Muscle layer of duodenum (tissue), 2 donors: ENCODE data around the gene CCAR1.
"Not testable (repeated sequence)": the region's sequence is repeated elsewhere in the genome, so short reads cannot be mapped to it uniquely, and the experiment has no call there.

ENCODE experiments used
- H3K27ac ChIP-seq: one replicate; pipeline ENCODE4 v1.7.0; 2013; ENCODE audit warnings: mild to moderate bottlenecking, low read length
- H3K27me3 ChIP-seq: one replicate; pipeline ENCODE4 v1.7.0; 2013; ENCODE audit warnings: low read depth, mild to moderate bottlenecking, control low read depth, low read length
- H3K36me3 ChIP-seq, 2 donors: one replicate each; pipeline ENCODE4 v1.7.0; 2013; ENCODE audit warnings: low read length in 2 of 2, control low read depth in 1 of 2, mild to moderate bottlenecking in 1 of 2; ENCODE audit not compliant: insufficient read depth in 2 of 2, control insufficient read depth in 1 of 2
- H3K4me1 ChIP-seq, 2 donors: one replicate each; pipeline ENCODE4 v1.7.0; 2013; ENCODE audit warnings: low read length in 2 of 2, mild to moderate bottlenecking in 2 of 2, control low read depth in 1 of 2, moderate library complexity in 1 of 2; ENCODE audit not compliant: insufficient read depth in 2 of 2, control insufficient read depth in 1 of 2
- H3K4me3 ChIP-seq, 2 donors: one replicate each; pipeline ENCODE4 v1.7.0; 2013; ENCODE audit warnings: low read length in 2 of 2, low read depth in 1 of 2, mild to moderate bottlenecking in 1 of 2
- H3K9me3 ChIP-seq, 2 donors: one replicate each; pipeline ENCODE4 v1.7.0; 2013; ENCODE audit warnings: low read length in 2 of 2, control low read depth in 1 of 2, mild to moderate bottlenecking in 1 of 2; ENCODE audit not compliant: control insufficient read depth in 1 of 2
- donor health status: healthy.

The CCAR1 gene

GRCh38 chr10:68720793-68721672, at the start of gene CCAR1:
Gene CCAR1, plus strand, starts transcription at chr10:68721239. Its CDS starts 1,266 bp downstream, at chr10:68722505.
- H3K27ac ChIP-seq = peak within 1 kb of the TSS; percentile 79
- H3K36me3 ChIP-seq = peaks cover 0 to 13% of the 10 kb centered on the region in 2 donors

GRCh38 chr10:68684413-68684812, 36.6 kb upstream of the CCAR1 start:
- no peak overlapping the region for H3K27ac ChIP-seq
- peaks cover 4 to 24% of the 10 kb centered on the region in 2 donors for H3K36me3 ChIP-seq
- H3K4me1 ChIP-seq = no peaks in the 10 kb centered on the region
- no peaks in the 10 kb centered on the region for H3K9me3 ChIP-seq
- no peaks in the 10 kb centered on the region for H3K27me3 ChIP-seq
- H3K4me3 ChIP-seq = no peak overlapping the region

More at GRCh38 chr10:68720793-68721672, at the start of gene CCAR1:
- H3K27me3 ChIP-seq = no peaks in the 10 kb centered on the region
- no peaks in the 10 kb centered on the region for H3K9me3 ChIP-seq
- peaks cover 0 to 8% of the 10 kb centered on the region in 2 donors for H3K4me1 ChIP-seq
- H3K4me3 ChIP-seq = peak within 1 kb of the TSS; percentile 69 to 94

GRCh38 chr10:68696018-68696417, 25.0 kb upstream of the CCAR1 start:
- no peaks in the 10 kb centered on the region for H3K27me3 ChIP-seq
- no peaks in the 10 kb centered on the region for H3K4me1 ChIP-seq
- H3K9me3 ChIP-seq = no peaks in the 10 kb centered on the region
- no peak overlapping the region for H3K27ac ChIP-seq
- peaks cover 4 to 7% of the 10 kb centered on the region in 2 donors for H3K36me3 ChIP-seq
- no peak overlapping the region for H3K4me3 ChIP-seq

GRCh38 chr10:68697106-68697505, 23.9 kb upstream of the CCAR1 start:
- Histone ChIP-seq H3K4me3 (no peak overlapping the region), H3K4me1 (no peaks in the 10 kb centered on the region), H3K27me3 (no peaks in the 10 kb centered on the region)

GRCh38 chr10:68700197-68700596, 20.8 kb upstream of the CCAR1 start:
- no peak overlapping the region for H3K27ac ChIP-seq
- no peak overlapping the region for H3K4me3 ChIP-seq
- no peaks in the 10 kb centered on the region for H3K4me1 ChIP-seq
- no peaks in the 10 kb centered on the region for H3K36me3 ChIP-seq
- no peaks in the 10 kb centered on the region for H3K9me3 ChIP-seq
- H3K27me3 ChIP-seq = no peaks in the 10 kb centered on the region

More at GRCh38 chr10:68697106-68697505, 23.9 kb upstream of the CCAR1 start:
- Histone ChIP-seq H3K27ac (no peak overlapping the region), H3K9me3 (no peaks in the 10 kb centered on the region), H3K36me3 (no peaks in the 10 kb centered on the region)

GRCh38 chr10:68705548-68705947, 15.5 kb upstream of the CCAR1 start:
- Histone ChIP-seq H3K36me3 (no peaks in the 10 kb centered on the region), H3K4me3 (no peak overlapping the region), H3K27me3 (no peaks in the 10 kb centered on the region), H3K27ac (no peak overlapping the region), H3K9me3 (no peaks in the 10 kb centered on the region), H3K4me1 (no peaks in the 10 kb centered on the region)

- not testable (repeated sequence) for H3K27ac ChIP-seq, H3K27me3 ChIP-seq
Measured at GRCh38 chr10:68708987-68709386, 12.1 kb upstream of the CCAR1 start.

GRCh38 chr10:68713065-68713464, 8.0 kb upstream of the CCAR1 start:
- not testable (repeated sequence) for H3K27ac ChIP-seq, H3K9me3 ChIP-seq, H3K4me3 ChIP-seq, H3K27me3 ChIP-seq, H3K36me3 ChIP-seq, H3K4me1 ChIP-seq

More at GRCh38 chr10:68708987-68709386, 12.1 kb upstream of the CCAR1 start:
- not testable (repeated sequence) for H3K4me1 ChIP-seq, H3K4me3 ChIP-seq, H3K36me3 ChIP-seq, H3K9me3 ChIP-seq

- H3K9me3 ChIP-seq = no peaks in the 10 kb centered on the region
- no peaks in the 10 kb centered on the region for H3K27me3 ChIP-seq
- H3K4me3 ChIP-seq = no peak overlapping the region
- no peaks in the 10 kb centered on the region for H3K36me3 ChIP-seq
- H3K4me1 ChIP-seq = peaks cover 0 to 4% of the 10 kb centered on the region in 2 donors
- no peak overlapping the region for H3K27ac ChIP-seq
Measured at GRCh38 chr10:68717435-68717834, 3.6 kb upstream of the CCAR1 start.

GRCh38 chr10:68721673-68722335, 765 bp downstream of the CCAR1 start:
- peaks cover 0 to 8% of the 10 kb centered on the region in 2 donors for H3K4me1 ChIP-seq
- H3K4me3 ChIP-seq = peak overlapping the region; percentile 69 to 94
- peaks cover 0 to 19% of the 10 kb centered on the region in 2 donors for H3K36me3 ChIP-seq
- no peaks in the 10 kb centered on the region for H3K9me3 ChIP-seq
- H3K27ac ChIP-seq = peak overlapping the region; percentile 79
- H3K27me3 ChIP-seq = no peaks in the 10 kb centered on the region

- Histone ChIP-seq H3K4me3 (no peak overlapping the region), H3K27ac (no peak overlapping the region), H3K27me3 (no peaks in the 10 kb centered on the region), H3K4me1 (peaks cover 0 to 8% of the 10 kb centered on the region in 2 donors), H3K9me3 (no peaks in the 10 kb centered on the region), H3K36me3 (peaks cover 4 to 34% of the 10 kb centered on the region in 2 donors)
Measured at GRCh38 chr10:68725016-68725415, 4.0 kb downstream of the CCAR1 start.
